HG03439 (cell line): ENCODE data around the gene THAP2.

Experiments used
- ATAC-seq: cut with Tn5 transposase; IDR thresholded peaks from one replicate; pipeline ENCODE4 v1.9.1; 2021; ENCODE audit warnings: mild to moderate bottlenecking, moderate library complexity; ENCODE audit not compliant: unreplicated experiment

THAP2 gene

GRCh38 chr12:71663561-71664410, at the start of gene THAP2, which contains the start of gene ZFC3H1:
Gene THAP2 (plus strand): TSS chr12:71664301. CDS start chr12:71664510, 209 bp downstream.
Gene ZFC3H1 (minus strand): TSS chr12:71663848. CDS start chr12:71663610, 238 bp downstream.
- peak; percentile 95 for ATAC-seq

GRCh38 chr12:71621938-71622337, 42.2 kb upstream of the THAP2 start:
- ATAC-seq: no peak

DNA sequence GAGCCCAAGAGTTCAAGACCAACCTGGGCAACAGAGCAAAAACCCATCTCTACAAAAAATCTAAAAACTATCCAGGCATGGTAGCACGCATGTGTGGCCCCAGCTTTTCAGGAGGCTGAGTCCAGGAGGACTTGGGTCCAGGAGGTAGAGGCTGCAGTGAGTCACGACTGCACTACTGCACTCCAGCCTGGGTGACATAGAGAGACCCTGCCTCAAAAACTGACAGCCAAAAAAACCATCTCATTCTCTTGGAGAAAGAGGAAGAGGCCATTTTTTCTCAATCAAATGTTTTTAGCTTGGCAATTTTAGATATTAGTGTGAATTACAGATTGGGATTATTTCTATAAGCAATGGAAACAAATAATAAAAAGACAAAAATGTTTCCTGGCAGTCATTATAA, 38.6 kb upstream of the THAP2 start:
- no peak for ATAC-seq

- ATAC-seq: no peak
These were observed 38.0 kb upstream of the THAP2 start for GRCh38 chr12:71626098-71626497.

GRCh38 chr12:71626768-71627167, 37.3 kb upstream of the THAP2 start:
- no peak for ATAC-seq

- no peak for ATAC-seq
These were observed 36.6 kb upstream of the THAP2 start for GRCh38 chr12:71627438-71628002.

DNA sequence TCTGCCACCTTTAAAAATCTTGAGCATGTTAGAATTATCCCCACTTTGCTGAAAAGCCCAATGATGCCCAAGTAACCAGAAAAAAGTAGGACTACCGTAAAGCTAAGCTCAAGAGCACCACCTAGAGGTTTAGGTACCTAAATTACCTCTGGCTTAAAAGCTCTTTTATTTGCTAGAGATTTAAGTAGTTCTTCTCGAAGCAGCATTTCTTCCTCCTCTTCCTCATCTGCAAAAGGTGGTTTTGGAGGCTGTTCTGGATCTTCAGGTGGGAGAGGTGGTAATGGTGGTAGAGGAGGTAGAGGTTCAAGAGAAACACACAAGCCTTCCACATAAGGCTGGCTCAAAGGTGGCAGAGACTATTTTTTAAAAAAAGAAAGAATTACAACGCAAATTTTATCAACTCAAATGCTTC, 27.4 kb upstream of the THAP2 start:
- no peak for ATAC-seq

DNA sequence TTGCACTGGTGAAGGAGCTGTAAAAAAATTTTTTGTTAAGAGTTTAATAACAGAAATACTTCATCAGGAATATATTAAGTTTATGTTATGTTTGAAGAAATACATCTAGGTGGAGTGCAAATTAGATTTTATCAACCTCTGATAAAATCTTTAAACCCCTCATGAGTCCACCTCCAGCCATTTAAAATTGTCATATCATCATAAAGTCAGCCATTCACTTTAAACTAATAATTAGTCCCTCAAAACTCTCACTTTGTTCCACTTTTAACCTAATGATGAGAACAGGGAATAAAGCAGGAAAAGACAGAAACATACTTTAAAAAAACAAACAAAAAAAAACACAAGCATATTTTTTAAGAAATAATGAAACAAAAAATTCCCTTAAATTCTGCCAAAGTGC, 25.6 kb upstream of the THAP2 start:
- no peak for ATAC-seq

GRCh38 chr12:71639341-71639760, 24.8 kb upstream of the THAP2 start:
- no peak for ATAC-seq

DNA sequence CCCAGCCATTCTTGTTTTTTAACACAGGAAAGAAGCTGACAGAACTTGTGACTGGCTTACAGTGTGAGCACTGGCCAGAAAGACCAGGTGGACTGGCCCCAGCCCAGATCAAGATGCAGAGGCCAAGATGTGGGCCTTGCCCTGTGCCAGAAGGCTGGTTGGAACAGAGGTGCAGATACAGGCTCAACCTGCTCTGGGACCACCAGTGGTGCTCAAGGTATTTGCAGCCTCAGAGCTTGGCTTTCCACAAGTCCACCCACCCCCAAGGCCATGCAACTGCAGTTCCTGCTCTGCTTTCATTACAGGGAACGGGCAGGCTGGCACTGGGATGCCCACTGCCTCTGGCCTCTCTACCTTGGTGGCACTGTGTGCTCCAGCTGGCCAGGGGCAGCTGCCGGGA, 23.8 kb upstream of the THAP2 start:
- no peak for ATAC-seq

DNA sequence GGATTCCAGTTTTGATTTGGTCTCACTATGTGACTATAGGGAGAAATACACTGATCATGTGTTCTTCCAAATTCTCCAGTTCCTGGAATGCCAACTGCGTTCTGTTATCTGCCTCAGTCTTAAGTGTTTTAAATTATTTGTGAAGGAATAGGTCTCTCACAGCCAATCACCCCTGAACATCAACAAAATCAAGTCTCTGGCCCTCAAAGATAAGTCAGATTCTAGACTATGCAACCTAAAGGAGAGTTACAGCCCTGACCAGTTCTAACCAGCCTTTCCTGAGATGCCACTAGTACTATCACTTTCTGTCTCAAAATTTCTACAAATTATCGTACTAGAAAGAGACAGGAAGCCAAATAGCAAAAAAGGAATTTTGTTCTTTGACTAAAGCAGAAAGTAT, 22.7 kb upstream of the THAP2 start:
- ATAC-seq: no peak

DNA sequence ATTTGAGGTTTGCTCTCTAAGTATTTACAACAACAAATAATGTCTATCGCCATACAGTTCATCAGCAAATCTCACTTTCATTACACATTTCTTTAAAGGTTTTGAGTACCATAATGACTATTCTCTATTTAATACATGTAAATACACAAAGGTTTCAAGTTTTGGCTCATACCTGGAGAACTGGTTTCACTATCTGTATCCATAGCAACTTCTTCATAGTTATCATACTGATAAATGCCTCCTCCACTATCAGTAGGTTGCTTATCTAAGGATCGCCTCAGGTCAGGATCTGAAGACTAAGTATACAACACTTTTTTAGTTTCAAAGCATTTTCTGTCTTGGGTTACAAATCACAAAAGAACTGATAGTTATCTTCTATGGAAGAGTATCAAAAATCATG, 21.8 kb upstream of the THAP2 start:
- no peak for ATAC-seq

DNA sequence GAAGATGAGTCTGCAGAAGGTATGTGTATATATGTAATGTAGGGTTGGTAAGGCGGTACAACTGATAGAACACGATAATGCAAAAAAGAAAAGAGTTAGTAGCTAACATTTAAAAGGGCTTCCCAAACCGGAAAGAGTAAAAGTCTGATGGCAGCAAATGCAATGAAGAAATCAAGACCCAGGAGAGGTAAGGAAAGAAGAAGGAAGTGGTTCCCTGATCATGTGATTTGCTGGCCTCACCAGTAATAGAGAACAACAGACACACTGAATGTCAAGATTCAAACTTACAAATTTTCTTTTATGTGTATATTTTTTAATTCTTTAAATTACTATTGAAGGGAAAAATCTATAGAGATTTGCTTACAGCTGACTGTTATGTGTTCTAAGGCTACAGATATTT, 18.8 kb upstream of the THAP2 start:
- no peak for ATAC-seq

DNA sequence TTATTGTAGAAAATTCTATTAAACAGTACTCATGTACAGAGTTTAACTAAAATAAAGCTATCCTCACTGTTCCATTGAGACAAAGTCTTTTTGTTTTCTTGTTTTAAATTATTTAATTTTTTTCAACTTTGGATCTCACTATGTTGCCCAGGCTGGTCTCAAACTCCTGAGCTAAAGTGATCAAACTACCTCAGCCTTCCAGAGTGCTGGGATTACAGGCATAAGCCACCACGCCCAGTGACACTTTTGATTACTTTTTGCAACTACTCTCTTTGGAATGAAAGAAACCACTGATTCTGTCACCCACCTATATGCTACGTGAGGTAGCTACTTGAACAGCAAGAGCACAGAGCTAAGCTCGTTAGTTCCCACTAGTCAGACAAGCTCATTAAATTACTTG, 17.6 kb upstream of the THAP2 start:
- no peak for ATAC-seq

DNA sequence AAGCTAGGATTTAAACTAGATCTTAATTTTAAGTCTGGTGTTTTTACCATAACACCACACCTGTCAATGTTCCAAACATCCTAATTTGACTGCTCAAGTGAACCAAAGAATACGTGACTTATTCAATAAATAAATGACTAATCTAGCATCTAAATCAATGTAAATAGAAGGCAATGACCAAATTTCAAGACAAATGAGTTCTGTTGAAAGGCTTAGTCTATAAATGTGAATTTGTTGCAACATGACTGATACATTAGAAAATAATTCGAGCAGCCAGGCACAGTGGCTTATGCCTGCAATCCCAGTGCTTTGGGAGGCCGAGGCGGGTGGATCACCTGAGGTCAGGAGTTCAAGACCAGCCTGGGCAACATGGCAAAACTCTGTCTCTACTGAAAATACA, 15.6 kb upstream of the THAP2 start:
- ATAC-seq: no peak

DNA sequence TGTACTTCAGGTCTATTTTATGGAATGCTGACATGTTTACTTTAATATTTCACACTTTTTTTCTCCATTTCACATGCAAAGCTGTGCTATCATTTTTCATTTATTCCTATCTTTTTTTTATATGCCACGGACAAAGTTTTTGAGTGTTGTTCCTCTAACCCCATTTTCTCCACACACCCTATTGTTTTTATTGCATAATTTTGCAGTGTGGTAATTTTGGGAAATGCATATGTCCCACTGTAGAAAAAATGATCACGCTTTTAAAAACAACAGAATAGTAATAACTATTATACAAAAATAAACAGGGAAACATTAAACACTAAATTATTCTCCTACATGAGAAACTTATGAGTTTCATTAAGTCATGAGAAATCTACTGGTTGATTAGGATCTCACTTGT, 14.7 kb upstream of the THAP2 start:
- no peak for ATAC-seq

DNA sequence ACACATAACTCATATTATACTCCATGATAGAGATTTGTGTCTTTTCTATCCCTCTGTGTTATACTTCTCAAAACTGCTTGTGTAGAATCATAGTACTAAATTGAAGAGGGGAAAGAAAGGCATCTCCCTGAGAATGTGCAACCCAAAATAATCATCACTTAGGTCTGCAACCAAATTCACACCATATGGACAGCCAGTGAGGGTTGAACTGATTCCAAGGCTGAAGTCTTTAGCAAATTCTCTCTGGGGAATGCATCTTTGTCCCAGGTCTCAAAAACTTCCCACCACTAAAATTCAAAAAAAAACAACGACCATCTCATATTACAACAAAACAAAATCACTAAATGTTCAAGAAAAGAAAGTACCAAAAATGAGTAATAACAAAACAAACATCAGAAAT, 11.4 kb upstream of the THAP2 start:
- no peak for ATAC-seq

DNA sequence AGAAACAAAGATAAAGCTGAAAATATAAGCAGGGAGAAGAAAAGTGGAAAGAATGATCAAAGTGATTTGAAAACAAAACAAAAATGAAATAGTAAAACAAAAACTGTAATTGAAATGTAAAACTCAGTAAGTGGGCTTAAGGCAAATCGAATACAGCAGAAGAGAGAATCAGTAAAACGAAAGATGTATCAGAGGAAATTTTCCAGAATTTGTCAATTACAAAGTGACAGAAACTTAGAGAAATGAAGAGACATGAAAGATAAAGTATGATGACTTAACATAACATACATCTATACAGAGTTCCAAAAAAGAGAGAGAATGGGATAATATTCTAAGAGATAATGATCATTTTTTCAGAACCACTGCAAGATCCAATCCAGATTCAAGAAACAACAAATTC, 11.0 kb upstream of the THAP2 start:
- no peak for ATAC-seq

- no peak for ATAC-seq
These were observed 9.9 kb upstream of the THAP2 start for GRCh38 chr12:71654200-71654599.

DNA sequence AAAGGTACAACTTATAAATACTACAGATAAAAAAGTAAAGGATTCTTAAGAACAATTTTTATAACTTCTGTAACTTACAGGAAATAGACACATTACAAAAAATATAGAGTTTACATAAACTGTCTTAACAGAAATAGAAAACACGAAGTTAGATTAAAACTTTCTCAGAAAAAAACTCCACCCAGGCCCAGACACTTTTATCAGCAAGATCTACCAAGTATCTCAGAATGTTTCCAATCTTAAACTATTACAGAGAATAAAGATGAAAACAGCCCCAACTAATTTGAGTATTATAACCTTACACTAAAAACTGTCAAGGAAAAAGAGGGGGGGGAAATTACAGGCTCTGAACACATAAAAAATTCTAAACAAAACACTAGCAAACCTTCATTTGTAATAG, 8.6 kb upstream of the THAP2 start:
- no peak for ATAC-seq

GRCh38 chr12:71655907-71656306, 8.2 kb upstream of the THAP2 start:
- ATAC-seq: no peak

GRCh38 chr12:71656740-71657139, 7.4 kb upstream of the THAP2 start:
- ATAC-seq: no peak
